Pancreas (tissue), 10 donors: ENCODE results near the gene ZCCHC2. TPM values are rescaled to one million over a fixed set of nuclear protein-coding genes. Genes with fewer than 3 reads are reported as not detected.

Source experiments
- ATAC-seq, 4 donors: fragments of 200-7000 bp; cut with Tn5 transposase; one replicate each; pipeline versions ENCODE4 v1.8.0 to v1.9.1; 2020; ENCODE audit warnings: mild to moderate bottlenecking in 4 of 4, moderate library complexity in 4 of 4
- DNase-seq, 6 donors: peaks; one replicate each; pipeline ENCODE4 v3.0.0-alpha.2; 2020
- FAIRE-seq: peaks from 2 replicates; lab custom pipeline; 2012; peaks lifted over from hg19 to GRCh38; lab: Jason Lieb, UNC
- H3K27ac ChIP-seq, 4 donors: fragments of 200-600 bp; sonication (generic); 1 replicate in 3 of 4; 2 replicates in 1 of 4; pipeline versions ENCODE4 v1.5.0 to v1.8.0; 2020
- H3K27me3 ChIP-seq, 4 donors: fragments of 200-600 bp; one replicate each; pipeline ENCODE4 v1.8.0; 2021
- H3K36me3 ChIP-seq, 3 donors: fragments of 200-600 bp; sonication (generic) in 1 of 3; one replicate each; pipeline versions ENCODE4 v1.5.0 to v1.8.0; 2020 to 2021
- H3K4me1 ChIP-seq, 3 donors: fragments of 200-600 bp; one replicate each; pipeline ENCODE4 v1.8.0; 2021
- H3K4me3 ChIP-seq, 4 donors: fragments of 200-600 bp; sonication (generic) in 2 of 4; one replicate each; pipeline versions ENCODE4 v1.5.0 to v1.8.0; 2020 to 2021
- H3K9me3 ChIP-seq, 4 donors: fragments of 200-600 bp; one replicate each; pipeline ENCODE4 v1.8.0; 2021
- CTCF ChIP-seq, 4 donors: fragments of 200-600 bp; sonication (generic) in 3 of 4; IDR thresholded peaks; one replicate each; pipeline versions ENCODE4 v1.5.0 to v1.8.0; 2021; ENCODE audit warnings: antibody characterized with exemption in 4 of 4
- WGBS, 2 donors: extraction: QIAGEN DNeasy Blood & Tissue Kit; methylation state at CpG; one replicate each; pipeline ENCODE4 v1.1.7; 2013; 5-methylcytosine and 5-hydroxymethylcytosine counted together
- intact Hi-C, 3 donors: fragments of 100-400 bp; cut with DNase I; formaldehyde crosslinking; loops; one replicate each; pipeline versions ENCODE4 v1.11.1 to v1.14.2; 2022
- polyA plus RNA-seq, 2 donors: library from polyadenylated mRNA; stranded (reverse); fragments of 200-250 nt; gene quantifications; one replicate each; pipeline ENCODE4 v1.2.3, GENCODE V29; 2013
- total RNA-seq, 6 donors: library from RNA; stranded (reverse); fragmentation: NEBNext Ultra II Directional in 4 of 6; extraction: Animal tissue kit (Norgen Biotek cat#: 25700) in 4 of 6; gene quantifications; one replicate each; pipeline versions ENCODE4 v1.2.1 to v1.2.4, GENCODE V29; 2021 to 2023
- donor health status: healthy with polysubstance abuse.
- donor health status: DM: no; HTN: no; CAD: no; lungs with moderate emphysema.
- donor health status: DM: no; HTN: no; CAD: no.
- donor health status: control.
- donor health status: control.
- donor health status: Bipolar disorder and iron deficiency.
- donor health status: DM: yes; HTN: yes; CAD: no.
- donor health status: DM: no; HTN: no; CAD: no.
- donor health status: DM: no; HTN: no; CAD: no.
- donor health status: DM: yes; HTN: yes; CAD: no.

Gene ZCCHC2
- total and polyA plus RNA-seq, 8 donors: 4.1 to 14.2 (median 7.8) TPM

- peaks cover 9 to 27% (median 19%) of the 10 kb centered on the region in 3 donors for H3K4me1 ChIP-seq
- H3K36me3 ChIP-seq: no peaks in the 10 kb centered on the region
- peak overlapping the region in 3 of 4 donors; percentile 76 to 98 (median 90) for H3K4me3 ChIP-seq
- peak overlapping the region in 3 of 4 donors; percentile 86 to 98 (median 96) for H3K27ac ChIP-seq
- TF ChIP-seq CTCF (IDR thresholded peaks at IDR 0.05): no peak
- ATAC-seq (no peak), DNase-seq (no peak), FAIRE-seq (no peak)
- no peaks in the 10 kb centered on the region for H3K27me3 ChIP-seq
- intact Hi-C loops: no loop called here
- WGBS, 2 donors: 27 to 30% methylated on average over 9 of the region's 9 CpGs
- no peaks in the 10 kb centered on the region for H3K9me3 ChIP-seq
These were observed 2.8 kb downstream of the ZCCHC2 start for GRCh38 chr18:62525608-62526007.

- 0% methylated on average over 72 to 74 of the region's 74 CpGs for WGBS, 2 donors
- Histone ChIP-seq H3K27me3 (no peaks in the 10 kb centered on the region), H3K27ac (peak overlapping the region; percentile 86 to 98 (median 91)), H3K9me3 (no peaks in the 10 kb centered on the region), H3K4me1 (peaks cover 3 to 28% (median 12%) of the 10 kb centered on the region in 3 donors), H3K36me3 (no peaks in the 10 kb centered on the region), H3K4me3 (peak overlapping the region; percentile 39 to 98 (median 83))
- intact Hi-C loops: no loop called here
- DNase-seq (peak; percentile 77 to 91 (median 84)), ATAC-seq (peak; percentile 33 to 56 (median 49)), FAIRE-seq (no peak)
- TF ChIP-seq CTCF (IDR thresholded peaks at IDR 0.05): no peak
These were observed 3.5 kb downstream of the ZCCHC2 start for GRCh38 chr18:62526098-62527025.

DNA sequence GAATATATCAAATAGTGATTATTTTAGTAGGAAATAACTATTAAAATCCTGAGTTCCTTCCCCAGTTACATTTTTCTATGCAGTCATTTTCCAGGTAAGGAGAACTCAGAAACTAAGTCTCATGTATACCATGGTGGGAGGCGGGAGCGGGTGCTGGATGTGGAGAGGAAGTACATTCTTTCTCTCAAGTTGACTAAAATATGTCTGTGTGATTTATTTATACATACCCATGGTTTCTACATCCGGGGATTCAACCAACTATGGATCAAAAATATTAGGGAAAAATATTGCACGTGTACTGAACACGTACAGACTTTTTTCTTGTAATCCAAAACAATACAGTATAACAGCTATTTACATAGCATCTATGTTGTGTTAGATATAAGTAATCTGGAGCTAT is 6.8 kb downstream of the ZCCHC2 start:
- H3K27me3 ChIP-seq: no peaks in the 10 kb centered on the region
- no peak for TF ChIP-seq CTCF (IDR thresholded peaks at IDR 0.05)
- FAIRE-seq (no peak), DNase-seq (no peak), ATAC-seq (no peak)
- H3K4me1 ChIP-seq: peaks cover 0 to 24% (median 12%) of the 10 kb centered on the region in 3 donors
- WGBS, 2 donors: 84 to 88% methylated on average over 5 of the region's 5 CpGs
- H3K36me3 ChIP-seq: no peaks in the 10 kb centered on the region
- no peaks in the 10 kb centered on the region for H3K9me3 ChIP-seq
- no peak overlapping the region for H3K27ac ChIP-seq
- H3K4me3 ChIP-seq: no peak overlapping the region
- intact Hi-C loops: no loop called here

DNA sequence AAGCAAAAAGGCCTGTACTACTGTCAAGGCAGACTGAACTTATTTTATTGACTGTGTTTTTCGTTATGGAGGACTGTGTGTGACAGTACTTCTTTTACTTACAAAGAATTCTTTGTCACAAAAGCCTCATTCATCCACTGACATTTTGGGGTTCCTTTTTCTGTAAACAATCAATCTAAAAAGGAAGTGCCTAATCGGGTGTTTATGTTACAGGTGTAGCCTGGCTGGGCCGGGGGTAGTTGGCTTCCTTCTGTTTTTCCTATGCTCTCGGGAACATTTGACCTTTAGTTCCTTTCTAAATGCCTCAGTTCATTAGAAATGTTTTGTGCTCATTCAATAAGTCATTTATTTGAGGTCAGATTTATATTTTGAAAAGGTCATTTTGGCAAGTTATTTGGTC is 8.3 kb downstream of the ZCCHC2 start:
- no peak overlapping the region for H3K27ac ChIP-seq
- FAIRE-seq: no peak
- H3K4me1 ChIP-seq: peaks cover 0 to 19% (median 4%) of the 10 kb centered on the region in 3 donors
- H3K27me3 ChIP-seq: no peaks in the 10 kb centered on the region
- no peak for TF ChIP-seq CTCF (IDR thresholded peaks at IDR 0.05)
- 48 to 57% methylated on average over 4 of the region's 4 CpGs for WGBS, 2 donors
- no peaks in the 10 kb centered on the region for H3K9me3 ChIP-seq
- no peaks in the 10 kb centered on the region for H3K36me3 ChIP-seq
- intact Hi-C loops: no loop called here
- DNase-seq: no peak
- no peak overlapping the region for H3K4me3 ChIP-seq
- no peak for ATAC-seq

- Histone ChIP-seq H3K27me3 (no peaks in the 10 kb centered on the region), H3K9me3 (no peaks in the 10 kb centered on the region), H3K36me3 (no peaks in the 10 kb centered on the region), H3K4me3 (no peak overlapping the region), H3K27ac (no peak overlapping the region), H3K4me1 (peaks cover 0 to 19% (median 4%) of the 10 kb centered on the region in 3 donors)
- WGBS, 2 donors: 98% methylated on average over 9 of the region's 9 CpGs
- TF ChIP-seq CTCF (IDR thresholded peaks at IDR 0.05): no peak
- intact Hi-C loops: no loop called here
- FAIRE-seq (no peak), DNase-seq (no peak), ATAC-seq (no peak)
These were observed 9.1 kb downstream of the ZCCHC2 start for GRCh38 chr18:62531931-62532330.
